ENCODE results near the gene SUSD6.
A peak's percentile ranks its signal among the peaks of the same experiment; 100 is the strongest.
"Not testable (repeated sequence)": the region's sequence is repeated elsewhere in the genome, so short reads cannot be mapped to it uniquely, and the experiment has no call there.

SUSD6 gene

DNA sequence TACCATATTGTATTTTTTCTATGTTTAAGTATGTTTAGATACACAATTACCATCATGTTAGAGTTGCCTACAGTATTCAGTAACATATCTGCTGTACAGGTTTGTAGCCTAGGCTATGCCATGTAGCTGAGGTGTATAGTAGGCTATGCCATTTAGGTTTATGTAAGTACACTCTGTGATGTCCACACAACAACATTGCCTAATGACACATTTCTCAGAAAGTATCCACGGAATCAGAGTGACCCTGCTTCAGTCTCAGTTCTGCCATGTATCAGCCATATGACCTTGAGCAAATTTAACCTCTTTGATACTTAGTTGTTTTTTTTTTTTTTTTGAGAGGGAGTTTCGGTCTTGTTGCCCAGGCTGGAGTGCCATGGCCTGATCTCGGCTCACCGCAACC, 12.7 kb downstream of the SUSD6 start:
- DNase-seq (ENCODE audit: low read depth), result no peak

- DNase-seq (ENCODE audit: low read depth), result peak; percentile 34
These were observed 14.1 kb downstream of the SUSD6 start for GRCh38 chr14:69625299-69626131.

DNA sequence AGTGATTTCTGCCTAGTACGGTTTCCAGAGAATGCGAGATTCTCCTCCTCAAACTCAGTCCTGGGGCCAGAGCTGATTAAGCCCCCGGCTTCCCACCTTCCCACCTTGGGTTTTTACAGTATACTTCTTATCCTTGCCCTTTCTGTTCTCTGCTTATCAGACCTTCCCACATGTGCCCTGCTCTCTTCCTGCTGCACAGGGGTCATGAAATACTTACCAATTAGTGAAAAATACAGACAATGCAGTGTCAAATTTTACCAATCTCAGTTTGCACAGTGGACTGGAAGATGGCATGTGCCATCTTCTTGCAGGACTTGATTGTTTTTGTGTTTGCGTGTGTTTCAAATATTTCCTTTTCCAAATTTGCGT, 14.7 kb downstream of the SUSD6 start:
- DNase-seq (ENCODE audit: low read depth), result no peak

DNA sequence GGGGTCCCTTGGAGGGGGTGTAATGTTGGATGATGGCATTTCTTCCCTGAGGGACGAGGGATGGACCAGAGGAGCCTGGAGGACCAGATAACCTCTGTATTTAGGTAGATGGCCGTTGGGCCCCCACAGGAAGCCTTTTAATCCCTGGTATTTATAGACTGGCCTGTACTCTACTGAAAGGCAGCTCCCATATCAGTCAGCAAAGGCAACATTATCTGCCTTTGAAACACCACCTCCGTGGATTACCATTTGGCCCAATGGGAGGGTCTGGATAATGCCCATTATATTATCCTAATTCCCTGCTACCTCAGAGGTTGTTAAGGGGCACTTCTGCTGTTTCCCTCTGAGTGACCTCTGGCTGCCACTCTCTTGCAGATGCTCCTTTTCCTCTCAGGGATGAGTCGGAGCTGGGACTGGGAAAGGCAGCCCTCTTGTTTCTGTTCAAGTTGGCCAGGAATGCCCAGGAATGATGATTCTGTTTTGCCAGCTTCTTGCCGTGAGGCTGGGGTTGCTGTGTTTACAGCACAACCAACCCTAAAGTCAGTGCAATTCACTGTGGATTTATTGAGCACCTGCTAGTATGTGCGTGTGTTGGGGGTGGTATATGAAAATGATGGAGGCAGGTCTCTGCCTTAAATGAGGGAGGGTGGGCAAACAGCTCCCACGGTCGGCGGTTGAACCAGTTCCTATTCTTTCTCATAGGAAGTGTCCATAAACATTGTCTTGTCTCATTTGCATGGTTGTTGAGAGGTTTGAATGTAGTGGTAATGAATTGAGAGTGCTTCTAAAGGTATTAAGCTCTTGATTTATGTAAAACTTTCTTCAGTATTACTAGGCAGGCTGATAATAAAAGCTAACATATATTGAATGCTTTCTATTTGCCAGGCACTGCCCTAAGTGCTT, 18.1 kb downstream of the SUSD6 start:
- no peak for DNase-seq (ENCODE audit: low read depth)

GRCh38 chr14:69630360-69630759, 19.0 kb downstream of the SUSD6 start:
- no peak for DNase-seq (ENCODE audit: low read depth)

DNA sequence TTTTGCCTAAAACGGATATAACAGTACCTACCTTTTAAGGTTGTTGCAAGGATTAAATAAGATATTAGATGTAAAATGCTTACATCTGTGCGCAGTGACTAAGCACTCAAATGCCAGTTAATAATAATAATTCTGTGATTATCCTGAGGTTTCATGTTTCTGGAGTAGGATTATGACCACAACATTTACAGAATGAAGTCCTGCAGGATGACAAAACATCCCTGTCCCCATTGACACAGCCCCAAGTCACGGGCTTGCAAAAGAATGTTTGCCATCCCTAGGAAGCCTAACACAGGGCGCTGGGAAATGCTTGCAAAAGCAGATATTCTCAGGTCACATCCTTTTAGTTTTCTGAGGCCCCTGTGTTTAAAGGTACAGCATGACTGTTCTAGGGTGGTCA, 20.1 kb downstream of the SUSD6 start:
- DNase-seq (ENCODE audit: low read depth), result no peak

- no peak for DNase-seq (ENCODE audit: low read depth)
These were observed 20.8 kb downstream of the SUSD6 start for GRCh38 chr14:69632164-69632563.

GRCh38 chr14:69632593-69633151, 21.3 kb downstream of the SUSD6 start:
- DNase-seq (ENCODE audit: low read depth), result no peak

DNA sequence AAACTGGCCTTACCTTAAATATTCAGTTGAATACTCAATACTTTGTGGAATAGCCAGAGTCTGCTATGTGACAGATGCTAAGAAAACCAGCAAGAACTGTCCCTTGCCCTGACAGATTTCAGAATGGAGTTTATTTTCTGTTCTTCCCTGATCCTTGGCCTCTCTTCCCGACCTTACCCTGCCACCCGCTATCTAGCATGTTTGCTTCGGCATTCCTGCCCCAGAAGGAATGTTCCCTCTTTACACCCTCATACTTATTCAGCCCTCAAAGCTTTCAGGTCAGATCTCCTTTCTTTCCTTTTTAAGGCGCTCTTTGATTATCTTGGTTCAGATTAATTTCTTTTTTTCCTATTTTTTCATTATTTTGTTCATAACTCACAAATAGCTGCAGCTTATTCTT, 21.8 kb downstream of the SUSD6 start:
- DNase-seq (ENCODE audit: low read depth), result no peak

DNA sequence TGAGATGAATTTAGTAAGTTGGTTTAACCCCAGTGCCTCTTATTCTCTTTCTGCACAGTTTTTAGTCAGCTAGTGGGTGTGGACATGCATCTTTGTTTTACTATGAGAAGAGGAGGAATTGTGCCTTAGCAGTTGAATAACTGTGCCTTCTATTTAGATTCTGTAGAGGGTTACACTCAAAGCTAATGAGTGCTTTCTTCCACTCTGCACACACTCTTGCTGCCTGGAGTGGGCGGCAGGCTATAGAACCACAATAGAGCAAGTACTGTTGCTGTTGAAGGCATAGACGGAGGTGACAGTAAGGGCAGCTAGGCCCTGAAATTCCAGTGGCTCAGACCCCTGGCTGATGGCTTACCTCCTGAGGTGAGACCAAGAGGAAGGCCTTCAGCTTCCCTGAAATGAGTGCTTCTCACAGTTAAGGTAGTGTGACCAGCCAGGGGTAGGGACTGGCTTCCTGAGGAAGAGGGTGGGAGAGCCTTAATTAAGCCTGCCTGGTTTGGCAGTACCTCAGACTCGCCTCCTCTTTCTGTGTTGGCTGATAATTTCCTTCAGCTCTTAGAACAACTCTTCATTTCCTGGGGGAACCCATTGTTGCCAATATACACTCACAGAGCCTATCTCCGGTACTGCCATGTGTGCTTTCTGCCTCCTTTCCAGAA, 24.7 kb downstream of the SUSD6 start:
- DNase-seq (ENCODE audit: low read depth), result no peak

DNA sequence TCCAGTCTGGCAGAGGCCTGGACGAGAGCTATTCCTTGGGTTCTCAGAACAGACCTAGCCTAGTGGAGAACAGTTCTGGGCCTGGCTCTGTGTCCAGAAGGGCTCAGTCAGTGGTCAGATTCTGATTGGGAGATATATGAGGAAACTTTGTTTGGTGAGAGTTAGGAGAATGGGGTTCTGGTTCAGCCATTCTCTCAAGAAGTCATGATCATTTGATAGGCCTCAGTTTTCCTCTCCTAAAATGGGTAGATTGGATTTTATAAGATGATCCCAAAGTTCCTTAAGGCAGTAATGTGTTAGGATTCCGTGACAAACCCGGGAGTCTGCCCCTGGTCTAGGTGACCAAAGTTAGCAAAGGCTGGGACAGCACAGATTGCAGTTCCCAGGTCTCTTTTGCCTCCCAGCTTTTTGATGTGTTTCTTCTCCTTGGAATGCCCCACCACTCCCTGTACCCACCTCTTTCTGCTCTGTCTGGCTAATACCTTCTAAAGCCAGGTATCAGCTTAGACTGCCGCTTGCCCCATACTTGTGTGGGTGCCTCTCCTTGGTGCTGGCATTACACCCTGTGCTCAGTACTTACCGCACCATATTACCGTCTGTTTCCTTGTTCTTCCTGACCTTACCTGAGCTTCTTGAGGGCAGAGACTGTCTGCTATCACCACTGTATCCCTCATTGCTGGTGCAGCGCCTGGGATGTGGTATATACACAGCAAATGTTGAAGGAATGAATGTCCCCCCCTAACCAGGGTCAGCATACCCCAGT, 25.5 kb downstream of the SUSD6 start:
- DNase-seq (ENCODE audit: low read depth), result no peak

DNA sequence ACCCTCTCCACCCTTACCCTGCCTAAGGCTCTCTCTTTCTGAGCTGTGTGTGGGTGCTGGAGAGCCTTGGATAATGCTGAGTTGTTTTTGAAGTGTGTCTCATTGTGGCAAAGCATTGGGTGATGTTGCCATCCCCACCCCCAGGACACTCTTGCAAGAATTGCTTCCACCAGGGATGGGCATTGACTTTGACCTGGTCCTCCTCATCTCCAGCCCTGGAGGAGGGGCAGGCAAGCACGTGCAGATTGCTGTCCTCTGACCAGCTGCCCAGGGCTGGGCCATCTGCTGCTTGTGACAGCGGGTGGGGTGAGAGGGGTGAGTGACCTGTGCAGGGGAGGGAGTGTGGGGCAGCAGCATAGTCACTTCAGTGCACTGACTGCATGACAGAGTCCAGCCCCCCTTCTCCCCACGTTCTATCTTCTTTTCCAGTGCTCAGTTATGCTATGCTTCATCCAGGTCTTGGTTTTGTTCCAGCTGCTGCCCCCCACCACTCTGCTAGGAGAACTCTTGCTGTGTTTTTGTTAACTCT, 26.2 kb downstream of the SUSD6 start:
- DNase-seq (ENCODE audit: low read depth), result no peak

- DNase-seq (ENCODE audit: low read depth), result no peak
These were observed 29.5 kb downstream of the SUSD6 start for GRCh38 chr14:69640931-69641330.

- DNase-seq (ENCODE audit: low read depth), result not testable (repeated sequence)
These were observed 30.9 kb downstream of the SUSD6 start for GRCh38 chr14:69642212-69642793.

- DNase-seq (ENCODE audit: low read depth), result peak; percentile 62
These were observed 32.2 kb downstream of the SUSD6 start for GRCh38 chr14:69643430-69644200.

- DNase-seq (ENCODE audit: low read depth), result no peak
These were observed 33.4 kb downstream of the SUSD6 start for GRCh38 chr14:69644814-69645213.

DNA sequence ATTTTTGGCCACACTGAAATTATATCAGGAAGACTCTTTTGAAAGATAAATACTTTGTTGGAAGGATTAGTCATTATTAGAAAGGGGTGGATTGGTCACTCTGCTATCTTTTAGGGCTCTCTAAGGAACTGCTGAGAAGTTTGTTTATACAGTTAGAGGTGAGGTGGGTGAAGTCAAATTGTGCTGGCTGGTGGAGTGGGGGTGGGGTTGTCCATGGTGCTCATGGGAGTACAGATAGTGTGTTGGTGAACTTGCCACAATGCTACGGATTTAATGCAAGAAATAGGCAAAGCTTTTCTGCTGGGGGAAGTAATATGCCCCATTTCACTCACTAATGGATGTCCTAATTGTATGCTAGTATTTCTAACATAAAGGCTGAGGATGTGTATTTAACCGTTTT, 35.8 kb downstream of the SUSD6 start:
- DNase-seq (ENCODE audit: low read depth), result no peak

- not testable (repeated sequence) for DNase-seq (ENCODE audit: low read depth)
These were observed 36.2 kb downstream of the SUSD6 start for GRCh38 chr14:69647642-69648041.

GRCh38 chr14:69648480-69649451, 37.4 kb downstream of the SUSD6 start:
- DNase-seq (ENCODE audit: low read depth), result peak; percentile 70

Data from amniotic epithelial cell (primary cell).